Type B pancreatic cell (in vitro differentiated cells): Measurements from ENCODE around the gene MBD5. TPM values are rescaled to one million over a fixed set of nuclear protein-coding genes. Genes with fewer than 3 reads are reported as not detected.

ENCODE experiments used
- DNase-seq: peaks from one replicate; pipeline ENCODE4 v3.0.0; 2021; ENCODE audit warnings: mixed read lengths; ENCODE audit not compliant: unreplicated experiment; ENCODE audit errors: extremely low spot score
- H3K27ac Mint-ChIP-seq: 2 replicates; pipeline ENCODE4 v1.8.0; 2021; ENCODE audit warnings: mild to moderate bottlenecking, mixed read lengths
- H3K27me3 Mint-ChIP-seq: 2 replicates; pipeline ENCODE4 v1.8.0; 2021; ENCODE audit warnings: mixed read lengths
- H3K36me3 Mint-ChIP-seq: 2 replicates; pipeline ENCODE4 v1.8.0; 2021; ENCODE audit warnings: mixed read lengths
- H3K4me1 Mint-ChIP-seq: one replicate; pipeline ENCODE4 v1.8.0; 2021; ENCODE audit warnings: mixed read lengths; ENCODE audit not compliant: unreplicated experiment
- H3K4me3 Mint-ChIP-seq: 2 replicates; pipeline ENCODE4 v1.8.0; 2021; ENCODE audit warnings: mild to moderate bottlenecking, mixed read lengths
- H3K9me3 Mint-ChIP-seq: 2 replicates; pipeline ENCODE4 v1.8.0; 2021; ENCODE audit warnings: mixed read lengths
- CTCF ChIP-seq: fragments of 200-600 bp; sonication (generic); conservative IDR thresholded peaks from 2 replicates; pipeline ENCODE4 v1.5.0; 2021; ENCODE audit warnings: antibody characterized with exemption, mild to moderate bottlenecking
- total RNA-seq: library from RNA; stranded (reverse); gene quantifications from 2 replicates; pipeline ENCODE4 v1.2.1, GENCODE V29; 2021; ENCODE audit warnings: low replicate concordance

The MBD5 gene
- total RNA-seq, 1 donor from 2014 or later, result 54.7 TPM

- TF ChIP-seq CTCF, result no peak
- no peaks in the 10 kb centered on the region for H3K4me1 Mint-ChIP-seq
- H3K4me3 Mint-ChIP-seq, result no peak overlapping the region
- no peak for DNase-seq
- H3K27me3 Mint-ChIP-seq, result peaks cover under 1% of the 10 kb centered on the region
- no peaks in the 10 kb centered on the region for H3K9me3 Mint-ChIP-seq
- H3K27ac Mint-ChIP-seq, result no peak overlapping the region
- H3K36me3 Mint-ChIP-seq, result no peaks in the 10 kb centered on the region
Observed at GRCh38 chr2:148533004-148533403, 512.1 kb downstream of the MBD5 start.

- H3K27me3 Mint-ChIP-seq, result peaks cover 3% of the 10 kb centered on the region
- no peak overlapping the region for H3K27ac Mint-ChIP-seq
Observed at GRCh38 chr2:148533685-148534084, 512.8 kb downstream of the MBD5 start.

GRCh38 chr2:148534416-148535204, 513.7 kb downstream of the MBD5 start:
- DNase-seq, result no peak
- Mint-ChIP-seq H3K27me3 (peaks cover 3% of the 10 kb centered on the region), H3K4me1 (no peaks in the 10 kb centered on the region), H3K9me3 (no peaks in the 10 kb centered on the region), H3K4me3 (no peak overlapping the region), H3K27ac (no peak overlapping the region), H3K36me3 (no peaks in the 10 kb centered on the region)
- TF ChIP-seq CTCF, result no peak

More at GRCh38 chr2:148533685-148534084, 512.8 kb downstream of the MBD5 start:
- no peak for DNase-seq
- Mint-ChIP-seq H3K4me3 (no peak overlapping the region), H3K36me3 (no peaks in the 10 kb centered on the region), H3K9me3 (no peaks in the 10 kb centered on the region), H3K4me1 (no peaks in the 10 kb centered on the region)
- TF ChIP-seq CTCF, result no peak

GRCh38 chr2:148538375-148538774, 517.5 kb downstream of the MBD5 start:
- Mint-ChIP-seq H3K27ac (no peak overlapping the region), H3K27me3 (peaks cover 3% of the 10 kb centered on the region), H3K4me1 (no peaks in the 10 kb centered on the region), H3K36me3 (no peaks in the 10 kb centered on the region), H3K4me3 (no peak overlapping the region), H3K9me3 (no peaks in the 10 kb centered on the region)
- no peak for TF ChIP-seq CTCF
- DNase-seq, result no peak

- Mint-ChIP-seq H3K27me3 (peaks cover 3% of the 10 kb centered on the region), H3K9me3 (no peaks in the 10 kb centered on the region), H3K4me1 (no peaks in the 10 kb centered on the region), H3K4me3 (no peak overlapping the region), H3K27ac (no peak overlapping the region), H3K36me3 (no peaks in the 10 kb centered on the region)
- TF ChIP-seq CTCF, result no peak
- DNase-seq, result no peak
Observed at GRCh38 chr2:148540022-148540421, 519.1 kb downstream of the MBD5 start.
